ENCODE results near the gene OR52N5. TPM values are rescaled to one million over a fixed set of nuclear protein-coding genes. Genes with fewer than 3 reads are reported as not detected.

OR52N5 gene
- total and polyA plus RNA-seq, 2 experiments from 2014 or later: not detected

- Histone ChIP-seq H3K27me3 (no peaks in the 10 kb centered on the region), H3K9me2 (replicated peaks; ENCODE audit: insufficient read depth) (no peaks in the 10 kb centered on the region), H3K4me2 (no peak overlapping the region), H3K79me2 (no peaks in the 10 kb centered on the region), H4K20me1 (ENCODE audit: insufficient read depth, poor library complexity, severe bottlenecking) (no peaks in the 10 kb centered on the region), H3K36me3 (replicated peaks; ENCODE audit: insufficient read depth, low read depth) (no peaks in the 10 kb centered on the region), H3K4me3 (no peak overlapping the region), H3K4me1 (ENCODE audit: insufficient read depth) (no peaks in the 10 kb centered on the region), H3K27ac (no peak overlapping the region), H3K9me3 (ENCODE audit: low read depth) (no peaks in the 10 kb centered on the region), H2AFZ (no peak overlapping the region)
- DNase-seq (ENCODE audit: low spot score): no peak
- WGBS (ENCODE audit: low lambda C conversion rate, missing lambda C conversion rate): 70% methylated on average over 1 of the region's 1 CpG
- TF ChIP-seq EZH2phosphoT487 (IDR thresholded peaks at IDR 0.05; ENCODE audit: low read depth, severe bottlenecking, unreplicated experiment) (no peak), EZH2 (IDR thresholded peaks at IDR 0.05; ENCODE audit: borderline replicate concordance) (no peak), CTCF (IDR thresholded peaks at IDR 0.05; ENCODE audit: poor library complexity) (no peak)
Observed at GRCh38 chr11:5767056-5767455, 16.1 kb downstream of the OR52N5 start.

GRCh38 chr11:5753943-5754342 lies 29.2 kb downstream of the OR52N5 start, which contains the start of gene OR52N4:
Gene OR52N4 (plus strand): TSS chr11:5754243. CDS start chr11:5754741, 498 bp downstream.
- Histone ChIP-seq H4K20me1 (ENCODE audit: insufficient read depth, poor library complexity, severe bottlenecking) (no peaks in the 10 kb centered on the region), H3K79me2 (no peaks in the 10 kb centered on the region), H3K4me1 (ENCODE audit: insufficient read depth) (no peaks in the 10 kb centered on the region), H3K4me2 (no peak within 1 kb of the TSS), H3K9me3 (ENCODE audit: low read depth) (no peaks in the 10 kb centered on the region), H3K27ac (no peak within 1 kb of the TSS), H3K27me3 (no peaks in the 10 kb centered on the region), H3K4me3 (no peak within 1 kb of the TSS), H3K36me3 (replicated peaks; ENCODE audit: insufficient read depth, low read depth) (no peaks in the 10 kb centered on the region), H2AFZ (no peak within 1 kb of the TSS), H3K9me2 (replicated peaks; ENCODE audit: insufficient read depth) (no peaks in the 10 kb centered on the region)
- TF ChIP-seq EZH2phosphoT487 (IDR thresholded peaks at IDR 0.05; ENCODE audit: low read depth, severe bottlenecking, unreplicated experiment): no peak
- no peak for TF ChIP-seq EZH2 (IDR thresholded peaks at IDR 0.05; ENCODE audit: borderline replicate concordance)
- TF ChIP-seq CTCF (IDR thresholded peaks at IDR 0.05; ENCODE audit: poor library complexity): no peak
- no peak for DNase-seq (ENCODE audit: low spot score)
- 100% methylated on average over 1 of the region's 1 CpG for whole genome bisulfite sequencing (ENCODE audit: low lambda C conversion rate, missing lambda C conversion rate)

- H3K36me3 ChIP-seq (replicated peaks; ENCODE audit: insufficient read depth, low read depth): no peaks in the 10 kb centered on the region
- no peaks in the 10 kb centered on the region for H3K79me2 ChIP-seq
- H3K4me2 ChIP-seq: no peak overlapping the region
- 88% methylated on average over 3 of the region's 3 CpGs for WGBS (ENCODE audit: low lambda C conversion rate, missing lambda C conversion rate)
- H3K9me2 ChIP-seq (replicated peaks; ENCODE audit: insufficient read depth): no peaks in the 10 kb centered on the region
- H3K9me3 ChIP-seq (ENCODE audit: low read depth): no peaks in the 10 kb centered on the region
- no peak for DNase-seq (ENCODE audit: low spot score)
- H3K4me1 ChIP-seq (ENCODE audit: insufficient read depth): no peaks in the 10 kb centered on the region
- H3K27me3 ChIP-seq: no peaks in the 10 kb centered on the region
- no peak overlapping the region for H2AFZ ChIP-seq
- H3K4me3 ChIP-seq: no peak overlapping the region
- H4K20me1 ChIP-seq (ENCODE audit: insufficient read depth, poor library complexity, severe bottlenecking): no peaks in the 10 kb centered on the region
- no peak overlapping the region for H3K27ac ChIP-seq
- no peak for TF ChIP-seq CTCF (IDR thresholded peaks at IDR 0.05; ENCODE audit: poor library complexity)
- no peak for TF ChIP-seq EZH2phosphoT487 (IDR thresholded peaks at IDR 0.05; ENCODE audit: low read depth, severe bottlenecking, unreplicated experiment)
- no peak for TF ChIP-seq EZH2 (IDR thresholded peaks at IDR 0.05; ENCODE audit: borderline replicate concordance)
Observed at GRCh38 chr11:5749836-5750235, 33.3 kb downstream of the OR52N5 start.

- no peaks in the 10 kb centered on the region for H3K36me3 ChIP-seq (replicated peaks; ENCODE audit: insufficient read depth, low read depth)
- no peak overlapping the region for H3K4me3 ChIP-seq
- no peaks in the 10 kb centered on the region for H3K9me3 ChIP-seq (ENCODE audit: low read depth)
- no peaks in the 10 kb centered on the region for H4K20me1 ChIP-seq (ENCODE audit: insufficient read depth, poor library complexity, severe bottlenecking)
- H3K4me2 ChIP-seq: no peak overlapping the region
- 89% methylated on average over 3 of the region's 3 CpGs for WGBS (ENCODE audit: low lambda C conversion rate, missing lambda C conversion rate)
- DNase-seq (ENCODE audit: low spot score): no peak
- H3K4me1 ChIP-seq (ENCODE audit: insufficient read depth): no peaks in the 10 kb centered on the region
- H3K27ac ChIP-seq: no peak overlapping the region
- H2AFZ ChIP-seq: no peak overlapping the region
- H3K79me2 ChIP-seq: no peaks in the 10 kb centered on the region
- TF ChIP-seq EZH2phosphoT487 (IDR thresholded peaks at IDR 0.05; ENCODE audit: low read depth, severe bottlenecking, unreplicated experiment): no peak
- TF ChIP-seq EZH2 (IDR thresholded peaks at IDR 0.05; ENCODE audit: borderline replicate concordance): no peak
- no peak for TF ChIP-seq CTCF (IDR thresholded peaks at IDR 0.05; ENCODE audit: poor library complexity)
- H3K27me3 ChIP-seq: no peaks in the 10 kb centered on the region
- no peaks in the 10 kb centered on the region for H3K9me2 ChIP-seq (replicated peaks; ENCODE audit: insufficient read depth)
Observed at GRCh38 chr11:5746614-5747013, 36.5 kb downstream of the OR52N5 start.
